HepG2 (cell line): Measurements from ENCODE around the gene SLC16A4. TPM values are rescaled to one million over a fixed set of nuclear protein-coding genes. Genes with fewer than 3 reads are reported as not detected.

Source experiments
- KLF9 ChIP-seq: IDR thresholded peaks from 2 replicates; pipeline ENCODE4 v1.6.1; 2016; ENCODE audit warnings: low read depth
- MEIS1 ChIP-seq: sonication (generic); formaldehyde crosslinking; IDR thresholded peaks from 2 replicates; pipeline ENCODE4 v1.9.0; 2021; ENCODE audit warnings: mild to moderate bottlenecking, missing genetic modification reagents, moderate library complexity, borderline replicate concordance
- NFE2L1 ChIP-seq: sonication (generic); formaldehyde crosslinking; IDR thresholded peaks from 2 replicates; pipeline ENCODE4 v1.4.0; 2020; ENCODE audit warnings: missing genetic modification reagents, mild to moderate bottlenecking, borderline replicate concordance
- NFRKB ChIP-seq: fragments of 450-650 bp; IDR thresholded peaks from 2 replicates; pipeline ENCODE4 v1.6.1; 2017
- NR2F6 ChIP-seq, 2 experiments: IDR thresholded peaks; 2 replicates each; pipeline ENCODE4 v1.6.1; 2016; ENCODE audit warnings: antibody characterized with exemption in 1 of 2, mild to moderate bottlenecking in 1 of 2
- SMARCE1 ChIP-seq: fragments of 450-650 bp; IDR thresholded peaks from 2 replicates; pipeline ENCODE4 v1.6.1; 2017; ENCODE audit warnings: borderline replicate concordance
- SMYD3 ChIP-seq: sonication (generic); formaldehyde crosslinking; IDR thresholded peaks from 2 replicates; pipeline ENCODE4 v1.8.1; 2023; ENCODE audit warnings: mild to moderate bottlenecking, missing genetic modification reagents
- SRSF4 ChIP-seq: fragments of 200-400 bp; formaldehyde crosslinking; IDR thresholded peaks from one replicate; pipeline ENCODE4 v1.6.1; 2018; ENCODE audit warnings: mild to moderate bottlenecking, low read depth, low read length, moderate library complexity; ENCODE audit not compliant: poor library complexity, severe bottlenecking
- ZNF12 ChIP-seq: sonication (generic); formaldehyde crosslinking; IDR thresholded peaks from 2 replicates; pipeline ENCODE4 v1.5.0; 2020; ENCODE audit warnings: missing genetic modification reagents
- ZNF256 ChIP-seq: sonication (generic); formaldehyde crosslinking; conservative IDR thresholded peaks from 2 replicates; pipeline ENCODE4 v1.4.0; 2020; ENCODE audit warnings: missing genetic modification reagents
- ZNF292 ChIP-seq: sonication (generic); formaldehyde crosslinking; IDR thresholded peaks from 2 replicates; pipeline ENCODE4 v1.8.1; 2022; ENCODE audit warnings: mild to moderate bottlenecking, low read depth, missing genetic modification reagents, borderline replicate concordance
- ZNF530 ChIP-seq: sonication (generic); formaldehyde crosslinking; IDR thresholded peaks from 2 replicates; pipeline ENCODE4 v1.5.0; 2020; ENCODE audit warnings: low read depth, mild to moderate bottlenecking, missing genetic modification reagents
- ZNF552 ChIP-seq: sonication (generic); formaldehyde crosslinking; IDR thresholded peaks from 2 replicates; pipeline ENCODE4 v1.9.0; 2022; ENCODE audit warnings: missing genetic modification reagents, mild to moderate bottlenecking, borderline replicate concordance
- ZNF557 ChIP-seq: sonication (generic); formaldehyde crosslinking; IDR thresholded peaks from 2 replicates; pipeline ENCODE4 v1.4.0; 2020; ENCODE audit warnings: missing genetic modification reagents
- ZNF570 ChIP-seq: sonication (generic); formaldehyde crosslinking; IDR thresholded peaks from 2 replicates; pipeline ENCODE4 v1.4.0; 2020; ENCODE audit warnings: mild to moderate bottlenecking, missing genetic modification reagents, borderline replicate concordance
- polyA plus RNA-seq, 8 experiments: library from polyadenylated mRNA; depleted of rRNA in 3 of 8; stranded (reverse) in 7 of 8; unstranded in 1 of 8; fragments of >200 nt; fragmentation: Illumina TruSeq in 4 of 8; extraction: Trizol in 4 of 8; gene quantifications; 2 replicates each; pipeline versions ENCODE4 v1.2.1 to v1.2.3, GENCODE V29; 2011 to 2016; ENCODE audit warnings: low read depth in 4 of 8, missing spikeins in 1 of 8, mixed read lengths in 1 of 8; ENCODE audit not compliant: insufficient read depth in 1 of 8
- total RNA-seq, 5 experiments: library from RNA; depleted of rRNA; stranded (reverse); fragments of >200 nt; fragmentation: Illumina TruSeq; extraction: Trizol; gene quantifications; 2 replicates each; pipeline ENCODE4 v1.2.3, GENCODE V29; 2016; ENCODE audit warnings: low read depth in 1 of 5
- TF ChIP-seq, protein P1 (sequence below): sonication (generic); formaldehyde crosslinking; IDR thresholded peaks from 2 replicates; pipeline ENCODE4 v1.8.0; 2022; ENCODE audit warnings: mild to moderate bottlenecking, missing genetic modification reagents, borderline replicate concordance
- TF ChIP-seq, protein P2 (sequence below): sonication (generic); formaldehyde crosslinking; IDR thresholded peaks from 2 replicates; pipeline ENCODE4 v1.4.0; 2020; ENCODE audit warnings: missing genetic modification reagents
- TF ChIP-seq, protein P3 (sequence below): sonication (generic); formaldehyde crosslinking; IDR thresholded peaks from 2 replicates; pipeline ENCODE4 v1.8.1; 2023; ENCODE audit warnings: mild to moderate bottlenecking, missing genetic modification reagents, borderline replicate concordance
- TF ChIP-seq, protein P4 (sequence below): sonication (generic); formaldehyde crosslinking; conservative IDR thresholded peaks from 2 replicates; pipeline ENCODE4 v1.4.0; 2020; ENCODE audit warnings: missing genetic modification reagents
- TF ChIP-seq, protein P5 (sequence below): sonication (generic); formaldehyde crosslinking; conservative IDR thresholded peaks from 2 replicates; pipeline ENCODE4 v1.4.0; 2020; ENCODE audit warnings: missing genetic modification reagents

Gene SLC16A4
- total and polyA plus RNA-seq, 2 of the 13 experiments (the other 11 are each of a cell fraction or from before 2014, with no cell fraction given), result 1.1 to 1.5 TPM

DNA sequence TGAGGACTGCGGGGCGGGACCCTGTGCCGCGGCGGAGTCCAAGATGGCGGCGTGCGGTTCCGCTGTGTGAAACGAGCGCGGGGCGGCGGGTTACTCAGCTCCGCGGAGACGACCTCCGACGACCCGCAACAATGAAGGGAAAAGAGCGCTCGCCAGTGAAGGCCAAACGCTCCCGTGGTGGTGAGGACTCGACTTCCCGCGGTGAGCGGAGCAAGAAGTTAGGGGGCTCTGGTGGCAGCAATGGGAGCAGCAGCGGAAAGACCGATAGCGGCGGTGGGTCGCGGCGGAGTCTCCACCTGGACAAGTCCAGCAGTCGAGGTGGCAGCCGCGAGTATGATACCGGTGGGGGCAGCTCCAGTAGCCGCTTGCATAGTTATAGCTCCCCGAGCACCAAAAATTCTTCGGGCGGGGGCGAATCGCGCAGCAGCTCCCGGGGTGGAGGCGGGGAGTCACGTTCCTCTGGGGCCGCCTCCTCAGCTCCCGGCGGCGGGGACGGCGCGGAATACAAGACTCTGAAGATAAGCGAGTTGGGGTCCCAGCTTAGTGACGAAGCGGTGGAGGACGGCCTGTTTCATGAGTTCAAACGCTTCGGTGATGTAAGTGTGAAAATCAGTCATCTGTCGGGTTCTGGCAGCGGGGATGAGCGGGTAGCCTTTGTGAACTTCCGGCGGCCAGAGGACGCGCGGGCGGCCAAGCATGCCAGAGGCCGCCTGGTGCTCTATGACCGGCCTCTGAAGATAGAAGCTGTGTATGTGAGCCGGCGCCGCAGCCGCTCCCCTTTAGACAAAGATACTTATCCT lies 51.2 kb downstream of the SLC16A4 start (continued):
- TF ChIP-seq ZNF292 (CRISPR knock-in tag) (0 out of 2 replicates have a peak, but pooled peaks have one; percentile 29), ZNF12 (no peak), ZNF570 (CRISPR knock-in tag) (no peak), NFE2L1 (CRISPR knock-in tag) (no peak), NFRKB (no peak; the same call in none of the 2 replicates), ZNF552 (no peak), KLF9 (no peak; the same call in 1 of the 2 replicates), ZNF256 (CRISPR knock-in tag) (no peak), SRSF4 (no peak), ZNF530 (CRISPR knock-in tag) (no peak), MEIS1 (CRISPR knock-in tag) (no peak), ZNF557 (CRISPR knock-in tag) (no peak), SMYD3 (no peak), NR2F6 (IDR thresholded peaks at IDR 0.05) (no peak), NR2F6 (CRISPR knock-in tag; IDR thresholded peaks at IDR 0.05) (0 out of 2 replicates have a peak, but pooled peaks have one; percentile 12), SMARCE1 (no peak)
- TF ChIP-seq, protein P1, sequence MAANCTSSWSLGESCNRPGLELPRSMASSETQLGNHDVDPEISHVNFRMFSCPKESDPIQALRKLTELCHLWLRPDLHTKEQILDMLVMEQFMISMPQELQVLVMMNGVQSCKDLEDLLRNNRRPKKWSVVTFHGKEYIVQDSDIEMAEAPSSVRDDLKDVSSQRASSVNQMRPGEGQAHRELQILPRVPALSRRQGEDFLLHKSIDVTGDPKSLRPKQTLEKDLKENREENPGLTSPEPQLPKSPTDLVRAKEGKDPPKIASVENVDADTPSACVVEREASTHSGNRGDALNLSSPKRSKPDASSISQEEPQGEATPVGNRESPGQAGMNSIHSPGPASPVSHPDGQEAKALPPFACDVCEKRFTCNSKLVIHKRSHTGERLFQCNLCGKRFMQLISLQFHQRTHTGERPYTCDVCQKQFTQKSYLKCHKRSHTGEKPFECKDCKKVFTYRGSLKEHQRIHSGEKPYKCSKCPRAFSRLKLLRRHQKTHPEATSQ, result no peak
- TF ChIP-seq, protein P2, sequence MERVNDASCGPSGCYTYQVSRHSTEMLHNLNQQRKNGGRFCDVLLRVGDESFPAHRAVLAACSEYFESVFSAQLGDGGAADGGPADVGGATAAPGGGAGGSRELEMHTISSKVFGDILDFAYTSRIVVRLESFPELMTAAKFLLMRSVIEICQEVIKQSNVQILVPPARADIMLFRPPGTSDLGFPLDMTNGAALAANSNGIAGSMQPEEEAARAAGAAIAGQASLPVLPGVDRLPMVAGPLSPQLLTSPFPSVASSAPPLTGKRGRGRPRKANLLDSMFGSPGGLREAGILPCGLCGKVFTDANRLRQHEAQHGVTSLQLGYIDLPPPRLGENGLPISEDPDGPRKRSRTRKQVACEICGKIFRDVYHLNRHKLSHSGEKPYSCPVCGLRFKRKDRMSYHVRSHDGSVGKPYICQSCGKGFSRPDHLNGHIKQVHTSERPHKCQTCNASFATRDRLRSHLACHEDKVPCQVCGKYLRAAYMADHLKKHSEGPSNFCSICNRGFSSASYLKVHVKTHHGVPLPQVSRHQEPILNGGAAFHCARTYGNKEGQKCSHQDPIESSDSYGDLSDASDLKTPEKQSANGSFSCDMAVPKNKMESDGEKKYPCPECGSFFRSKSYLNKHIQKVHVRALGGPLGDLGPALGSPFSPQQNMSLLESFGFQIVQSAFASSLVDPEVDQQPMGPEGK, result peak; percentile 29; the same call in 1 of the 2 replicates
- TF ChIP-seq, protein P3, sequence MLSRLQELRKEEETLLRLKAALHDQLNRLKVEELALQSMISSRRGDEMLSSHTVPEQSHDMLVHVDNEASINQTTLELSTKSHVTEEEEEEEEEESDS (CRISPR knock-in tag), result no peak
- TF ChIP-seq, protein P4, sequence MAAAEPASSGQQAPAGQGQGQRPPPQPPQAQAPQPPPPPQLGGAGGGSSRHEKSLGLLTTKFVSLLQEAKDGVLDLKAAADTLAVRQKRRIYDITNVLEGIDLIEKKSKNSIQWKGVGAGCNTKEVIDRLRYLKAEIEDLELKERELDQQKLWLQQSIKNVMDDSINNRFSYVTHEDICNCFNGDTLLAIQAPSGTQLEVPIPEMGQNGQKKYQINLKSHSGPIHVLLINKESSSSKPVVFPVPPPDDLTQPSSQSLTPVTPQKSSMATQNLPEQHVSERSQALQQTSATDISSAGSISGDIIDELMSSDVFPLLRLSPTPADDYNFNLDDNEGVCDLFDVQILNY (CRISPR knock-in tag), result no peak; the same call in 1 of the 2 replicates
- TF ChIP-seq, protein P5, sequence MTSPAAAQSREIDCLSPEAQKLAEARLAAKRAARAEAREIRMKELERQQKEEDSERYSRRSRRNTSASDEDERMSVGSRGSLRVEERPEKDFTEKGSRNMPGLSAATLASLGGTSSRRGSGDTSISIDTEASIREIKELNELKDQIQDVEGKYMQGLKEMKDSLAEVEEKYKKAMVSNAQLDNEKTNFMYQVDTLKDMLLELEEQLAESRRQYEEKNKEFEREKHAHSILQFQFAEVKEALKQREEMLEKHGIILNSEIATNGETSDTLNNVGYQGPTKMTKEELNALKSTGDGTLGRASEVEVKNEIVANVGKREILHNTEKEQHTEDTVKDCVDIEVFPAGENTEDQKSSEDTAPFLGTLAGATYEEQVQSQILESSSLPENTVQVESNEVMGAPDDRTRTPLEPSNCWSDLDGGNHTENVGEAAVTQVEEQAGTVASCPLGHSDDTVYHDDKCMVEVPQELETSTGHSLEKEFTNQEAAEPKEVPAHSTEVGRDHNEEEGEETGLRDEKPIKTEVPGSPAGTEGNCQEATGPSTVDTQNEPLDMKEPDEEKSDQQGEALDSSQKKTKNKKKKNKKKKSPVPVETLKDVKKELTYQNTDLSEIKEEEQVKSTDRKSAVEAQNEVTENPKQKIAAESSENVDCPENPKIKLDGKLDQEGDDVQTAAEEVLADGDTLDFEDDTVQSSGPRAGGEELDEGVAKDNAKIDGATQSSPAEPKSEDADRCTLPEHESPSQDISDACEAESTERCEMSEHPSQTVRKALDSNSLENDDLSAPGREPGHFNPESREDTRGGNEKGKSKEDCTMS (CRISPR knock-in tag), result no peak
